ENCODE measurements around the gene CFAP92. TPM values are rescaled to one million over a fixed set of nuclear protein-coding genes. Genes with fewer than 3 reads are reported as not detected.

The CFAP92 gene
- total RNA-seq, 1 experiment from 2014 or later: 0.18 TPM

DNA sequence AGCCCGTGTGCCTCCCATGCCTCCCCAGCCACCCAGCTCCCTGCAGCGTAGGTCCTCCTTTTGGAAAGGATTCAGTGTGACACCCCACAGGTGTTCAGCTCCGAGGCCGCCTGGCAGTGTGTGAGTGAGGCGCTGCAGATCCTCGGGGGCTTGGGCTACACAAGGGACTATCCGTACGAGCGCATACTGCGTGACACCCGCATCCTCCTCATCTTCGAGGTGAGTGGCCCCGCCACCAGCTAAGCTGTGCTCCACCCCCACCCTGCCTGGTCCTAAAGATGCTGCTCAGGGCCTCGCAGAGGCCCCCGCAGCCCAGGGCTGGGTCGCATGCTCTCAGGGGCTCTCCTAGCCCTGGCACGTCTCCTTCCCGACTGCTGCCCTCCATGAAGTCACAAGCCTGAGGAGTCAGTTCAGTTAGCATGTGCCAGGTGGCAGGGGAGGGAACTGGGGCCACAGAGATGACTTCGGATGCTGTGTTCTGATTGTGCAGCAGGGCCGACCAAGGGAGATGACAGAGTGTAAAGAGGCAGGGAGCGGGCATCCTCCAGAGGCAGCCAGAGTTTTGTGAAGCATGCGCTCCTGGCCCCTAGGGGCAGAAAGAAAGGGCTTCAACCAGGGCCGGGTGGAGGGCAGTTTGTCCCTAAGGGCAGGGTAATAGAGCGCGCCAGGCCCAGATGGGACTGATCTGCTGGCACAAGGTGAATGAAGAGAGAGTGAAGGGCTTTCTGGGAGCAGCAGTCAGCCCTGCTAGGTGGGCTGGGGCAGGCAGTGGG lies 87.7 kb downstream of the CFAP92 start:
- intact Hi-C loops (cut with micrococcal nuclease; ENCODE audit: unreplicated experiment): no loop called here
- Histone ChIP-seq H3K36me3 (ENCODE audit: control insufficient read depth, insufficient read depth, low read length) (peaks cover 19% of the 10 kb centered on the region; the same call in 1 of the 2 replicates), H3K27ac (ENCODE audit: low read length) (no peak overlapping the region), H3K4me3 (ENCODE audit: low read depth in 2 of 2, low read length in 2 of 2) (no peak overlapping the region), H3K4me1 (ENCODE audit: control insufficient read depth, insufficient read depth, low read length) (no peaks in the 10 kb centered on the region), H3K27me3 (ENCODE audit: control insufficient read depth, insufficient read depth, low read length) (no peaks in the 10 kb centered on the region), H3K9me3 (ENCODE audit: control insufficient read depth, insufficient read depth, low read depth, low read length) (no peaks in the 10 kb centered on the region)
- TF ChIP-seq POLR2AphosphoS5 (IDR thresholded peaks at IDR 0.05; ENCODE audit: low read depth, low read length) (no peak), REST (IDR thresholded peaks at IDR 0.05; ENCODE audit: insufficient read depth in 1 of 2, low read depth in 2 of 2, low read length in 1 of 2) (no peak), TCF7L2 (IDR thresholded peaks at IDR 0.05; ENCODE audit: low read depth, low read length) (no peak), SIN3A (IDR thresholded peaks at IDR 0.05; ENCODE audit: borderline replicate concordance, insufficient read depth, low read depth, low read length) (no peak)
- TF ChIP-seq, protein P1, sequence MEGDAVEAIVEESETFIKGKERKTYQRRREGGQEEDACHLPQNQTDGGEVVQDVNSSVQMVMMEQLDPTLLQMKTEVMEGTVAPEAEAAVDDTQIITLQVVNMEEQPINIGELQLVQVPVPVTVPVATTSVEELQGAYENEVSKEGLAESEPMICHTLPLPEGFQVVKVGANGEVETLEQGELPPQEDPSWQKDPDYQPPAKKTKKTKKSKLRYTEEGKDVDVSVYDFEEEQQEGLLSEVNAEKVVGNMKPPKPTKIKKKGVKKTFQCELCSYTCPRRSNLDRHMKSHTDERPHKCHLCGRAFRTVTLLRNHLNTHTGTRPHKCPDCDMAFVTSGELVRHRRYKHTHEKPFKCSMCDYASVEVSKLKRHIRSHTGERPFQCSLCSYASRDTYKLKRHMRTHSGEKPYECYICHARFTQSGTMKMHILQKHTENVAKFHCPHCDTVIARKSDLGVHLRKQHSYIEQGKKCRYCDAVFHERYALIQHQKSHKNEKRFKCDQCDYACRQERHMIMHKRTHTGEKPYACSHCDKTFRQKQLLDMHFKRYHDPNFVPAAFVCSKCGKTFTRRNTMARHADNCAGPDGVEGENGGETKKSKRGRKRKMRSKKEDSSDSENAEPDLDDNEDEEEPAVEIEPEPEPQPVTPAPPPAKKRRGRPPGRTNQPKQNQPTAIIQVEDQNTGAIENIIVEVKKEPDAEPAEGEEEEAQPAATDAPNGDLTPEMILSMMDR (IDR thresholded peaks at IDR 0.05): no peak
- CTCF ChIA-PET: no interaction called here
- no peak for DNase-seq (ENCODE audit: low read depth, low spot score)
- in situ Hi-C loops (cut with HindIII; ENCODE audit: low pct_unique_long_range_greater_than_20kb, low sequenced_read_pairs): no loop called here
- no TSS peak for BruUV-seq (replicated peaks)
- POLR2A ChIA-PET: no interaction called here
- ATAC-seq: no peak

DNA sequence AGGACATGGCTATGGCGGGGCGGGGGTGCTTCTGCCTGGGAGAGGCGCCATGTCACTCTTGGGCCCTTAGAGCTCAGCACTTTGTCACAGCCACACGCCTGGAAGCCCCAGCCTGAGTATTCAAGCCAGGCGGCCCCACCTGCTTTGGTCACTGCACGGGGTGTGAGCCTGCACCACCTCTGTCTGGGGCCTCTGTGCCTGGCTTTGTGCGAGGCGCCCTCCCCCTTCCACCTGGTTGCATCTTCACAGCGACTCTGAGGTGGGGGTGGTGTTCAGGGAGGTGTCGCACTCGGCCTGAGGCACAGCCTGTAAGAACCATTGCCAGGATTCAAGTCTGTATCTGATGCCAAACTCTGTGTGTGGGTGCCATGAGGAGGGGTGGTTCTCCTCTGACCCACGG lies 90.4 kb downstream of the CFAP92 start:
- DNase-seq (ENCODE audit: low read depth, low spot score) (no peak), ATAC-seq (no peak)
- CTCF ChIA-PET: interaction anchor here (0.6 kb wide), 1 partner anchor 198 kb away, joined by 4 read pairs; no protein-coding TSS in a partner anchor
- in situ Hi-C loops (cut with HindIII; ENCODE audit: low pct_unique_long_range_greater_than_20kb, low sequenced_read_pairs) (no loop called here), intact Hi-C loops (cut with micrococcal nuclease; ENCODE audit: unreplicated experiment) (no loop called here)
- Histone ChIP-seq H3K4me1 (ENCODE audit: control insufficient read depth, insufficient read depth, low read length) (no peaks in the 10 kb centered on the region), H3K9me3 (ENCODE audit: control insufficient read depth, insufficient read depth, low read depth, low read length) (no peaks in the 10 kb centered on the region), H3K4me3 (ENCODE audit: low read depth in 2 of 2, low read length in 2 of 2) (no peak overlapping the region), H3K27me3 (ENCODE audit: control insufficient read depth, insufficient read depth, low read length) (no peaks in the 10 kb centered on the region), H3K36me3 (ENCODE audit: control insufficient read depth, insufficient read depth, low read length) (peaks cover 19% of the 10 kb centered on the region), H3K27ac (ENCODE audit: low read length) (no peak overlapping the region)
- POLR2A ChIA-PET: no interaction called here
- BruUV-seq (replicated peaks): no TSS peak
- no peak for TF ChIP-seq REST (IDR thresholded peaks at IDR 0.05; ENCODE audit: insufficient read depth in 1 of 2, low read depth in 2 of 2, low read length in 1 of 2)
- no peak for TF ChIP-seq POLR2AphosphoS5 (IDR thresholded peaks at IDR 0.05; ENCODE audit: low read depth, low read length)
- TF ChIP-seq, protein P1 (IDR thresholded peaks at IDR 0.05): no peak
- no peak for TF ChIP-seq SIN3A (IDR thresholded peaks at IDR 0.05; ENCODE audit: borderline replicate concordance, insufficient read depth, low read depth, low read length)
- TF ChIP-seq TCF7L2 (IDR thresholded peaks at IDR 0.05; ENCODE audit: low read depth, low read length): no peak

Measured in Panc1 (cell line).